Gastroesophageal sphincter (tissue), 3 donors: ENCODE results near the gene TRIO.

ENCODE experiments used
- POLR2AphosphoS5 ChIP-seq: sonication (generic); formaldehyde crosslinking; IDR thresholded peaks from one replicate; pipeline ENCODE4 v1.6.1; 2017; ENCODE audit warnings: antibody characterized with exemption
- TF ChIP-seq, protein P1 (sequence below), 4 experiments: fragments of 200-600 bp in 2 of 4; fragments of 450-650 bp in 2 of 4; sonication (generic) in 1 of 4; IDR thresholded peaks; one replicate each; pipeline ENCODE4 v1.5.1; 2017 to 2019; ENCODE audit warnings: antibody characterized with exemption in 4 of 4, mild to moderate bottlenecking in 2 of 4, moderate library complexity in 2 of 4

DNA sequence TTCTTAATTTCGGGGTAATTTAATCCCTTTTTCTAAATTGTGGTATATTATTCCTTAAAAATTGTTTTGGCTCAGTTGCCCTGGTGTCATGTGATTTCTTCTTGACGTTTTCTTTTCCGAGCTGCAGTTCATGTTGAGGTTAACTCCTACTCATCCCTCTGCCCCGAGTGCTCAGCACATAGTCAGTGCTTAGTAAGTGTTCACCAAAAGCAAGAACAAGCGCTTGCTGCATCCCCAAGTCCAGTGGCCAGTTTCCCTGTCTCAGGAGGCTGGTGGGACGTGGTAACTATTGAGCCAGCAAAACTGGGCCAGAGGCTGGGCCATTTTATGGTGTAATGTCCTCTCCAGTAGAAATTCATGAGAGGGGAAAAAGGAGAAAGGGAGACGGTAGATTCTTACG, 23.3 kb downstream of the TRIO start:
- TF ChIP-seq, protein P1, sequence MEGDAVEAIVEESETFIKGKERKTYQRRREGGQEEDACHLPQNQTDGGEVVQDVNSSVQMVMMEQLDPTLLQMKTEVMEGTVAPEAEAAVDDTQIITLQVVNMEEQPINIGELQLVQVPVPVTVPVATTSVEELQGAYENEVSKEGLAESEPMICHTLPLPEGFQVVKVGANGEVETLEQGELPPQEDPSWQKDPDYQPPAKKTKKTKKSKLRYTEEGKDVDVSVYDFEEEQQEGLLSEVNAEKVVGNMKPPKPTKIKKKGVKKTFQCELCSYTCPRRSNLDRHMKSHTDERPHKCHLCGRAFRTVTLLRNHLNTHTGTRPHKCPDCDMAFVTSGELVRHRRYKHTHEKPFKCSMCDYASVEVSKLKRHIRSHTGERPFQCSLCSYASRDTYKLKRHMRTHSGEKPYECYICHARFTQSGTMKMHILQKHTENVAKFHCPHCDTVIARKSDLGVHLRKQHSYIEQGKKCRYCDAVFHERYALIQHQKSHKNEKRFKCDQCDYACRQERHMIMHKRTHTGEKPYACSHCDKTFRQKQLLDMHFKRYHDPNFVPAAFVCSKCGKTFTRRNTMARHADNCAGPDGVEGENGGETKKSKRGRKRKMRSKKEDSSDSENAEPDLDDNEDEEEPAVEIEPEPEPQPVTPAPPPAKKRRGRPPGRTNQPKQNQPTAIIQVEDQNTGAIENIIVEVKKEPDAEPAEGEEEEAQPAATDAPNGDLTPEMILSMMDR (IDR thresholded peaks at IDR 0.05): no peak
- no peak for TF ChIP-seq POLR2AphosphoS5
